Keratinocyte (primary cell): ENCODE measurements around the gene FBXL17.

Experiments used
- CTCF ChIP-seq, 3 experiments: IDR thresholded peaks in 1 of 3; conservative IDR thresholded peaks in 1 of 3; optimal IDR thresholded peaks in 1 of 3; 2 replicates in 2 of 3; 3 replicates in 1 of 3; pipeline versions ENCODE3 to v1.5.1; 2011; ENCODE audit warnings: low read length in 3 of 3, mild to moderate bottlenecking in 3 of 3, moderate library complexity in 2 of 3, control low read depth in 1 of 3, inconsistent platforms in 1 of 3; ENCODE audit not compliant: insufficient read depth in 2 of 3; ENCODE audit errors: extremely low read depth in 1 of 3
- EZH2 ChIP-seq: IDR thresholded peaks from one replicate; pipeline ENCODE4 v1.6.1; 2012; ENCODE audit warnings: inconsistent platforms, mild to moderate bottlenecking, low read length, moderate library complexity

GRCh38 chr5:108028883-108029282 lies 353.0 kb downstream of the FBXL17 start:
- TF ChIP-seq CTCF (optimal IDR thresholded peaks at IDR 0.05 in 1 of 3, IDR thresholded peaks at IDR 0.05 in 1 of 3, conservative IDR thresholded peaks at IDR 0.05 in 1 of 3; ENCODE audit: extremely low read depth in 1 of 3, insufficient read depth in 2 of 3, low read length in 3 of 3) (no peak), EZH2 (no peak)
